H1 (cell line): ENCODE data around the gene CFAP221. TPM values are rescaled to one million over a fixed set of nuclear protein-coding genes. Genes with fewer than 3 reads are reported as not detected.

Experiments used
- ASH2L ChIP-seq: fragments of 200-600, 300-600 bp; sonication (generic); IDR thresholded peaks from one replicate; pipeline ENCODE4 v1.7.1; 2017; ENCODE audit warnings: low read length
- EP300 ChIP-seq, 2 experiments: IDR thresholded peaks; 1 replicate in 1 of 2; 2 replicates in 1 of 2; pipeline ENCODE4 v1.6.1; 2011 to 2012; ENCODE audit warnings: low read depth in 2 of 2, low read length in 2 of 2, mild to moderate bottlenecking in 2 of 2, borderline replicate concordance in 1 of 2, inconsistent platforms in 1 of 2, moderate library complexity in 1 of 2
- JUND ChIP-seq: IDR thresholded peaks from 2 replicates; pipeline ENCODE4 v1.6.1; 2011; ENCODE audit warnings: mild to moderate bottlenecking, improper control_type of control experiment, low read length
- RAD21 ChIP-seq, 2 experiments: IDR thresholded peaks in 1 of 2; conservative IDR thresholded peaks in 1 of 2; 2 replicates each; pipeline ENCODE4 v1.6.1; 2011; ENCODE audit warnings: low read depth in 2 of 2, low read length in 2 of 2, improper control_type of control experiment in 1 of 2, inconsistent platforms in 1 of 2, mild to moderate bottlenecking in 1 of 2, moderate library complexity in 1 of 2
- polyA plus RNA-seq, 7 experiments: library from polyadenylated mRNA; depleted of rRNA in 3 of 7; stranded (reverse) in 5 of 7; unstranded in 2 of 7; fragments of >200 nt in 5 of 7; fragments of 200-250 nt in 2 of 7; gene quantifications; 1 replicate in 5 of 7; 2 replicates in 1 of 7; 4 replicates in 1 of 7; pipeline versions ENCODE4 v1.2.1 to v1.2.3, GENCODE V29; 2011 to 2013; ENCODE audit warnings: missing spikeins in 2 of 7, mixed read lengths in 2 of 7
- total RNA-seq: library from RNA; stranded (reverse); fragmentation: NEBNext Ultra II Directional; extraction: Animal tissue kit (Norgen Biotek cat#: 25700); gene quantifications from 2 replicates; pipeline ENCODE4 v1.2.1, GENCODE V29; 2021
- TF ChIP-seq, protein P1 (sequence below): IDR thresholded peaks from 2 replicates; pipeline ENCODE4 v1.6.1; 2012; ENCODE audit warnings: inconsistent platforms

The CFAP221 gene
- total and polyA plus RNA-seq, 2 of the 8 experiments (the other 6 are each of a cell fraction or from before 2014, with no cell fraction given): 0.14 to 0.71 TPM

DNA sequence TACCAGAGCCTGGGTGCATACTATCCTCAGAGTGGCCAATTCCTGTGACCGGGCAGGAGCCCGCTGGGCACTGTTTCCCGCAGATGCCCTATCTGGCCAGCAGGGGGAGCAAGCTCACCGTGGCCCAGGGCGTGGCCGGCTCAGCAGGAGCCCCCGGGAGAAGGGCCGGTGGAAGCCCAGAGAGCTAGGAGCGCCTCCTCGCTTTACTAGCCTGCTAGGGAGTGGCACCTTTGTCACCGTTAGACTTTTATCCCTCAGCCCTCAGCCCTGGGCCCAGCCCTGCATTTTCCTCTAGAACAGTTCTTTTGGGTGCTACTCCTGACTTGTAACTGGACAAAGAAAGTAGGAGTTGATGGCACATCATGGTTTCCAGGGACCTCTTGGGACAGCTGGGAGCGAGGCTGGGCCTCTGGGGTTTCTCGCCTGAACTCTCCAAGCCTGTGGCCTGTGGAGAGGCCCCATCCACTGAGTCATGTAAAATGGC is 158.7 kb downstream of the CFAP221 start (continued):
- TF ChIP-seq JUND (peak; percentile 60), EP300 (IDR thresholded peaks at IDR 0.05; ENCODE audit: borderline replicate concordance in 1 of 2, low read depth in 2 of 2, low read length in 2 of 2) (peak in 1 of 2 experiments; percentile 51; a peak in 1 of 3 replicates), RAD21 (IDR thresholded peaks at IDR 0.05 in 1 of 2, conservative IDR thresholded peaks at IDR 0.05 in 1 of 2; ENCODE audit: low read depth in 2 of 2, low read length in 2 of 2) (peak; percentile 95), ASH2L (no peak)
- TF ChIP-seq, protein P1, sequence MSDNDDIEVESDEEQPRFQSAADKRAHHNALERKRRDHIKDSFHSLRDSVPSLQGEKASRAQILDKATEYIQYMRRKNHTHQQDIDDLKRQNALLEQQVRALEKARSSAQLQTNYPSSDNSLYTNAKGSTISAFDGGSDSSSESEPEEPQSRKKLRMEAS: peak; percentile 52
